CD4-positive, alpha-beta T cell treated with Interleukin-21 for 1 hour (primary cell): ENCODE results near the gene FBN1.

Source experiments
- DNase-seq: peaks from one replicate; pipeline ENCODE4 v3.0.0-alpha.2; 2020

FBN1 gene

DNA sequence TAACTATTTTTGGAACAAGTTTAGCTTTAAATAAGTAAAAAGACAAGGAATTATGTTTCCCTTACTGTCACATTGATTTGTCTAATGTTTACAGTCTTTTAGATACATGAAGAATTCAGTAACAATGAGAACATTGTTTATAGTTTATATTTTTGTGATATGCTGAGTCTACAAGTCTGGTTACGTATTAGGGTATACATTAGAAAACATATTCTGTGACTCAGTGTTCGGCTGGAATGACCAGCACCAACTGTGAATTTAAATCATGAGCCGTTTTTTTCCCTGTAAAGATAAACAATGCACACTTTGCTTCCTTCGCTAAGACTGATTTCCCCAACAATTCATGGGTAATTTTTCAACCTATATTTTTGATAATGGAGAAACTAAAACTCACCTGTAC lies 182.8 kb downstream of the FBN1 start:
- DNase-seq: no peak

DNA sequence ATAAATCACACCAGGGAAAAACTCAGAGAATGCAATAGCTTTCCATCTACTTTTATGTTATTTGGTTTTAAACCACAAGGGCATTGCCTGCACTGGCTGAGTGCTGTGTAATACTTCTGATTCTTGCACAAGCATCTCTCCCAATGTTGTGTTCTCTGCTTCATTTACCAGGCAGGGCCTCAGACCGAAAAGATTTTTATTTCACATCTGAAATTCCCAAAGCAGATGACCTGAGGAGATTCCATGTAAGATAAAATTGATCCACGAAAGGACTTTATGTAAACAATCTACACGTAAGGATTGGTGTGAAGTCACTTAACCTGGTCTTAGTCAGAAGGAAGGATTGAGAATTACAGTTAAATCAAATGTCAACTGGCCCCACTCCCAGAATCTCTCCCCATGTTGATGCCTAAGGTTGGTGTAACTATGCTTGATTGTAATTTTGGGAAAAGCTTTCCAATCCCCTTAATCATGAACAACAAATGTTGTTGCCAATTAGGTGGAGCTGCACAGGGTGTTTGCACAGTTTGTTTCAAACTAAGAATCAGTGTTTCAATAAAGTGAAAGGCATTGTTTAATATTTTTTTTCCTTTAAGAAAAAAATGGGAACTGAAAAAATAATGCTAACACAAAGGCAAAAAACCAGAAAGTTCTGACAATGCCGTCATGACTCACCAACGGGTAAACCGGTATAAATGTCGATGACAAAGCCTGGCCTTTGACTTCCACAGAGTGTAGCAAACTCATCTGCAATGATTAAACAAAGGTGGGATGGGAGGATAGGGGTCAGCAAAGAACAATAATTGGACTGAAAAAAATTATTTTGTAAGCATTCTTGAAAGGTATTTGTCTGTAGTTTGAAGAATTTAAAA lies 185.7 kb downstream of the FBN1 start:
- DNase-seq: no peak

DNA sequence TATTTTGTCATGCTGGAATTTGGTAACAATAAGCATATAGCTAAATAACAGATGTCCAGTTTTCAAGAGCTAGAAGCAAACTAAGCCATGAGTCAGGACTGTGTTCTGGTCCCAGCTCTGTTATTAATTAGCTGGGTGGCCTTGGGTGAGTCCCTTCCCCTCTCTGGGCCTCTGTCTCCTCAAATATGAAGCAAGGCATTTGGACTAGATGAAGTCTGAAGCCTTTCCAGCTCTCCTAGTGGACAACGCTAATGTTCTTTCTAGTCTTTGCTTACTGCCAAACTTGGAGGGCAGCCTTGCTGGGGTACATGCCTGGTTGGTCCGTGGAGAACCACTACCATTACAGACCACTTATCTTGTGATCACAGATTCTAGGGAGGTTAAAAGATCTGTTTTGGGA lies 186.6 kb downstream of the FBN1 start:
- DNase-seq: no peak

GRCh38 chr15:48456134-48456533 lies 189.4 kb downstream of the FBN1 start:
- DNase-seq: no peak

DNA sequence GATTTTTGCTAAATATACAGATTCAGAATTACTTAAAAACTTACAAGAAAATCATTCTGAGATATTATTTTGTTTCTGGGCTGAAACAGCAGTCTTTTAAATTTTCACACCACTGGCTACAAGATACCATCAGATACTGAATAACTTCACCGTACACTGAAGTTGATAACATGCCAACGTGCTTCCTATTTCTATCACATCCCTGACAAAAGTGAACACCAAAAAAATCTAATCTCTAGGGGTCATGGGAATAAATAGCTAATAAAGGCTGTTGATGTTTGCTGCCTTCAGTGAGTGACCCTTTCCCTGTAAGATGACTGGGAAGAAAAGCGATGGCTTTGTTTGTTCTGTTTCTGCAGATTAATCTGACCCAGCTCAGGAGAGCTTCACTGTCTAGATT lies 193.8 kb downstream of the FBN1 start:
- DNase-seq: no peak

GRCh38 chr15:48451241-48451640 lies 194.3 kb downstream of the FBN1 start:
- no peak for DNase-seq

DNA sequence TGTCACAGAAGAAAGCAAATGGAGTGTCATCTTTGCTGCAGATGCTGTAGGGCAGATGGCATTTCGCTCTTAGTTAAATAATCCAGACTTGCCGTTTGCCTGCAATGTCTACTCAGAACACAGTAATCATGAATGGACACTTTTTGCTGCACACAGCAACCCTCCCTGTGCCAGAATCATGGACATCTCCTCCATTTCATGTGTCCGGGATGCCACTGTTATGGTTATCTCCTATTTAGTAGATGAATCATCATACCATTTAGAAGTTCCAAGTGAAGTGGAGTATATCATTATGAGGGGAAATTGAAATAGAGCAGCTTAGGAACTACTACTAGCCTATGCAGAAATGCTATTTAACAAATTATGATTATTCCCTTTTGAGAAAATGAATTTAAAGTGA lies 195.8 kb downstream of the FBN1 start:
- DNase-seq: no peak

DNA sequence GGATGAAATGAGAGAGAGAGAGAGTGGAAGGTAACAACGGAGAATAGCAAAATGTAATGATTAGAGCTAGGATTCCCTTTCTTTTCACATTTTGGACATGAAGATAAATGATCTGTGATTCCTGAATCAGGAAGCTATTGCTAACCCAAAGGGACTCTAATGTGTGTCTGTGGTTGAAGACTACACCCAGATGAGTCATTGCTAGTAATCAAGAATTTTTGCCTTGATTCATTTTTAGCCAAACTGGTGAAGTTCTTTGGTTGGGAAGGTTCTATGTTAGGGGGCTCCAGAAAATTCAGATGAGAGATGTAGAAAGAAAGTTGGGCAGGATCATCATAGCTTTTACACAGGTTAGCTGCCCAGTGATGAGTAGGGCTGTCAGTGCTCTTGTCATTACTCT lies 197.9 kb downstream of the FBN1 start:
- no peak for DNase-seq

DNA sequence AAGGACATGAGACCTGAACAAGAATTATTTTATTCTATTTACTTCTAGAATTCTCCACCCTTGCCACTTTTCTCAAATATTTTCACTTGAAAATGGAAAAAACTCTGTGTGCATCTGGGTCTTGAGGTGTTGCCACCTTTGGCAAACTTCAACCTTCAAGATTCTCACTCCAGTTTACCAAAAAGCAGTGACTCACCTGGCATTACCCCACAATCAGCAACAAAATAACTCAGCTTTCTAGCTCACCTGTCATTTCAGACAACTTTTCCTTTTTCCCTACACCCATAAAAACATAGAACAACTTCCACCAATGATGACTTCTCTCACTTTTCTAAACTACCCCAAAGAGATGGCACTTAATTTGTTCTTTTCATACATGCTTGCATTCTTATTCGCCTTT lies 198.5 kb downstream of the FBN1 start:
- DNase-seq: no peak

- DNase-seq: no peak
These were observed 203.5 kb downstream of the FBN1 start for GRCh38 chr15:48442011-48442410.

DNA sequence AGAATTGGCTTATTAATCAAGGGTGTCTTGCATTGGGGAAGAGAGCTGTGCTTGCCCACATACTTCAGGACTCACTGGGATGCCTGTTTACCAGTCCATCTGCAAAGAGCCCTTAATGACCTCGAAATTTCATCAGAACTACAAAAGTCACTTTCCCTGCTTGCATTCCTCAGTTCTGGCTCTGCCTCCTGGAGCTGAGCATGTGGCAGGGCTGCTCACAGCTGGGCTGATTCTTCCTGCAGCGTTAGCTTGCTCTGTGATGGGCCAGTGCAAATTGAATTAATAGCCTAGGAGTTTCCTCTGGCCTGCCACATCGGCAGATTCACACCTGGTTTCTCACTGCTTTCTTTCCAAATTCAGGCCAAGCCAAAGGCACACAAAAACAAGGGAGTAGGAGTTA lies 205.4 kb downstream of the FBN1 start:
- no peak for DNase-seq

GRCh38 chr15:48437178-48437577 lies 208.3 kb downstream of the FBN1 start:
- DNase-seq: no peak

GRCh38 chr15:48435321-48435720 lies 210.2 kb downstream of the FBN1 start:
- no peak for DNase-seq

DNA sequence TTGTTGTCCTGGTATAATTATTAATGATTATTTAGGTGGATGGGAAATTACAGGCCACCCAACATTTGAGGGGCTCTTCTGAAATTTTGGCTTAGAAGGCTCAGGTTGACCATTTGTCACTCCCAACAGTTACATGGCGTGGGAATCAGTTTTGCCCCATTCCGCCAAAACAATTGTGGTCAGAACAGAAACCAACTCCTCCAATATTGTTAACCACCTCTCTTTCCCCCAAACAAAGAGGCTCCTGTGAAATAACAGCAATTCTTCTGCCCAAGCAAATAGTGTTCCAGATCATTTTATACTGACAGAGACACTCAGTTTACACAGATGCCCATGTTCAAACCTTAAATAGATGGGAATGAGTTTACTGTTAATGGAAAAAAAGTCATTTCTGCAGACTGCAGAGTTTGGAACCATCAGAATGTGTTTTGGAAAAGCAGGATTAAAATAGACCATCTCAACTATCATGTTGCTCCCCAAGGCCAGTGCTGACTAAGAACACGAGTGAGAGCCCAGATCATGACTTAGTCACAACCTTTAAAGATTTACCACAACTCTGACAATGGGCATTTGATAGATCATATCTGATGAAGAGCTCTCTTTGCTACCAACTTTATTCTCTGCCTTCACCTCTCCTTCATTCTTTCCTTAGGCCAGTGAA lies 212.2 kb downstream of the FBN1 start:
- DNase-seq: no peak

GRCh38 chr15:48432688-48433087 lies 212.8 kb downstream of the FBN1 start:
- DNase-seq: no peak

- no peak for DNase-seq
These were observed 217.5 kb downstream of the FBN1 start for GRCh38 chr15:48427960-48428547.

DNA sequence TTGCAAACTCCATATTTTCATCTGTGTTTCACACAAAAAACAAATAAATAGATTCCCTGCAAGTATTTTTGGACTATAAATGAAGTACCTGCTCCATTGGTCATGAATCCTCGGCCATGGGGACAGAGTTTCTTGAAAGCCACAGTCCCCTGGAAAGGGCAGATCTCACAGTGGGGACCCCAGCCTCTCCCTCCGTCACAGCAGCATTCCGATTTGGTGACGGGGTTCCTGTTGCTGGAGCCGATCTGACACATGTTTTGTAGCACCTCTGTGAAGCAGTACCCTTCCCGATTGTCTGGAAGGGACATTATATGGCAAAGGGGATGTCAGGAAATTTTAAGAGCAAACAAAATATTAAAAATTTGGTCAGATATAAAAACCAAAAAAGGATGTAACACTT lies 218.0 kb downstream of the FBN1 start:
- no peak for DNase-seq

DNA sequence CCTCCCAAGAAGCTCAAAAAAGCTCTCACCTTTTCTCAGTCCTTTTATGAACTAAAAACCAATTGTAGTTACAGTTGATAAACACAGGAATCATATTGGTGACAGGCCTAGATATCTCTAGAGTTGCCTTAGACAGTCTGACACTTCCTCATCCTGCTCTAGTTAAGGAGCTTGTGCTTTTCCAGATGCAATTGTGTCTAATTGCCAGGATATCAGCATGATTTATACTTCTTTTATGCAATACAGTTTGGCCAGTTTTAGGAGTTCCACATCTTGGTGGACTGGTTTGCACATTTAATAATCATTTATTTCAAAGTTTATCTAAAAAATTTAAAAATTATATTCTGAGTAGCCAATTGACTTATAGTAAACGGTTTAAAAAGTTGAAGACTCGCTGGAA lies 218.6 kb downstream of the FBN1 start:
- no peak for DNase-seq

DNA sequence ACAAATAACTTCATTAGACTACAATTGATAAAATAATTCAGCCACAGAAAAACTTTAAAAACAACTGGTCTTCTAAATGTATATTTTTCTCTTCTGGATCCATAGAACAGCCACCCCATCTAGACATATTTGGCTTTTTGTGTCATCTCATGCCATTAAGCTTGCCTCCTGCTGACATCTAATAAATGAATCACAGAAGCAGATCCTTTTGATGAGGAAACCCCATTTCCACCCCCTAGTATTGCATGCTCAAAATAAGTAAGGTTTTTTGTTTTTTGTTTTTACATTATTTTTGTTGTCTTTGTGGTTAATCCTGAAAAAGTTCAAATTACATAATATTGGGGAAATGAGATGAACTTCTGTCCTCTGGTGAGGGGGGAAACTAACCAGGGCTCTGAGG lies 219.5 kb downstream of the FBN1 start:
- no peak for DNase-seq

GRCh38 chr15:48425051-48425450 lies 220.5 kb downstream of the FBN1 start:
- no peak for DNase-seq

GRCh38 chr15:48423896-48424475 lies 221.5 kb downstream of the FBN1 start:
- no peak for DNase-seq

DNA sequence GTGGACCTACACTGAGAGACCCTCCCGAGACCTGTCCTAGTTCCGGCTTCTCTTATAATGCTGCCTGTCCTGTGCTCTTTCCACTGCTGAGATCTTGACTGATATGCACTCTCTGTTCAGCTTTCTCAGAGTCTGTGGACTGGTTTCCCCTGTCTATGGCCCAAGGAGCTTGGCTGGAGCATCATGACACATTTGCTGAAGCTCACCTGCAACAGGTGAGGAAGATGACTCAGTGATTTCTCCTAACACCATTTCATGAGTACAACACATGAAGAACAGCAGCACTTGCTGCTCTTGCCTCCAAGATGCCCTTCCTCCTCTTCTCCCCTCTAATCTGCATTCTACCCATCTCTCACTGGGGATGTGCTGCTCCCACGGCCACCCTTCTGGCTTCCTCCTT lies 222.2 kb downstream of the FBN1 start:
- no peak for DNase-seq

- no peak for DNase-seq
These were observed 223.1 kb downstream of the FBN1 start for GRCh38 chr15:48422401-48422800.

DNA sequence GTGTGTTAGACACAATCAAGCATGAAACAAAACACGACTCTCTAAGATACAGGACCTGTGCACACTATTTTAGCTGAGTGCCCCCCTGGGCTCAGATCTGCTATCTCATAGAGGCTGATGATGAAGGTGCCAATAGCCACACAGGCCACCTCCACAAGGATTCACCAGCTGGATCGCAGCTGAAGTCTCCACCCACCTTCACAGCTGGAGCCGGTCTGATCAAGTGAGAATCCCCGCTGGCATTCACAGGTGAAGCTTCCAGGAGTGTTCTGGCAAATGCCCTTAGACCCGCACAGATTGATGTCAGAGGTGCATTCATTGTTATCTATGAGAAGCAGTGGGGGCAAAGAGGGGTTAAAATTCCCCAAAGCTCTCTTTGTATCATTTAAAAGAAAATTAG lies 224.1 kb downstream of the FBN1 start:
- DNase-seq: no peak
